Panc1 (cell line): Measurements from ENCODE around the gene CLCN2. TPM values are rescaled to one million over a fixed set of nuclear protein-coding genes. Genes with fewer than 3 reads are reported as not detected.

Experiments
- ATAC-seq: fragments of 200-7000 bp; cut with Tn5 transposase; 2 replicates; pipeline ENCODE4 v1.9.1; 2020; ENCODE audit warnings: mild to moderate bottlenecking, moderate library complexity
- BruUV-seq: library from RNA; stranded (reverse); fragments of 400-500 nt; replicated peaks from 2 replicates; lab custom pipeline; 2021; lab: Mats Ljungman, UMichigan
- CTCF ChIA-PET: fragments of 300-600 bp; sonication (Branson Sonifier 250); formaldehyde crosslinking; loops from one replicate; lab custom pipeline; 2022; ENCODE audit warnings: antibody characterized with exemption; lab: Charles Lee
- POLR2A ChIA-PET: fragments of 300-600 bp; sonication (Branson Sonifier 250); formaldehyde crosslinking; loops from one replicate; lab custom pipeline; 2022; ENCODE audit warnings: antibody characterized with exemption; lab: Charles Lee
- DNase-seq: peaks from one replicate; pipeline ENCODE4 v3.0.0-alpha.2; 2010; ENCODE audit warnings: low read depth, low spot score
- H3K27ac ChIP-seq: 2 replicates; pipeline ENCODE4 v1.5.1; 2011; ENCODE audit warnings: mild to moderate bottlenecking, low read length, inconsistent platforms
- H3K27me3 ChIP-seq: fragments of 200-500 bp; sonication (Bioruptor generic); 2 replicates; pipeline ENCODE4 v1.6.0; 2014; ENCODE audit warnings: low read length, inconsistent platforms; ENCODE audit not compliant: control insufficient read depth, insufficient read depth
- H3K36me3 ChIP-seq: fragments of 200-500 bp; sonication (Bioruptor generic); 2 replicates; pipeline ENCODE4 v1.5.1; 2014; ENCODE audit warnings: inconsistent platforms, mild to moderate bottlenecking, low read length, moderate library complexity; ENCODE audit not compliant: control insufficient read depth, insufficient read depth
- H3K4me1 ChIP-seq: 2 replicates; pipeline ENCODE4 v1.5.1; 2011; ENCODE audit warnings: inconsistent platforms, mild to moderate bottlenecking, low read length, moderate library complexity; ENCODE audit not compliant: control insufficient read depth, insufficient read depth
- H3K4me3 ChIP-seq, 2 experiments: 2 replicates each; pipeline ENCODE4 v1.5.1; 2011 to 2012; ENCODE audit warnings: low read depth in 2 of 2, low read length in 2 of 2, mild to moderate bottlenecking in 2 of 2, inconsistent platforms in 1 of 2, moderate library complexity in 1 of 2
- H3K9me3 ChIP-seq: fragments of 200-500 bp; sonication (Bioruptor generic); 2 replicates; pipeline ENCODE4 v1.5.1; 2014; ENCODE audit warnings: low read depth, mild to moderate bottlenecking, inconsistent platforms, low read length, moderate library complexity; ENCODE audit not compliant: control insufficient read depth, insufficient read depth
- CTCF ChIP-seq: fragments of 450-650 bp; IDR thresholded peaks from 2 replicates; pipeline ENCODE4 v1.5.1; 2017; ENCODE audit warnings: mild to moderate bottlenecking
- POLR2AphosphoS5 ChIP-seq: IDR thresholded peaks from 2 replicates; pipeline ENCODE4 v1.6.1; 2012; ENCODE audit warnings: mild to moderate bottlenecking, low read depth, low read length, moderate library complexity
- REST ChIP-seq, 2 experiments: IDR thresholded peaks; 2 replicates each; pipeline ENCODE4 v1.6.1; 2011 to 2012; ENCODE audit warnings: low read depth in 2 of 2, control low read depth in 1 of 2, low read length in 1 of 2, mild to moderate bottlenecking in 1 of 2, moderate library complexity in 1 of 2; ENCODE audit not compliant: insufficient read depth in 1 of 2
- SIN3A ChIP-seq: IDR thresholded peaks from 2 replicates; pipeline ENCODE4 v1.6.1; 2012; ENCODE audit warnings: low read depth, mild to moderate bottlenecking, low read length, moderate library complexity, borderline replicate concordance; ENCODE audit not compliant: insufficient read depth
- TCF7L2 ChIP-seq: IDR thresholded peaks from 2 replicates; pipeline ENCODE4 v1.6.1; 2011; ENCODE audit warnings: mild to moderate bottlenecking, low read depth, low read length, inconsistent platforms
- in situ Hi-C: cut with HindIII; loops from 2 replicates; pipeline ENCODE4 v1.10.0; 2016; ENCODE audit warnings: low sequenced_read_pairs, low pct_unique_long_range_greater_than_20kb
- intact Hi-C: fragments of 100-400 bp; cut with micrococcal nuclease; formaldehyde crosslinking; loops from one replicate; pipeline ENCODE4 v1.10.0; 2022; ENCODE audit not compliant: unreplicated experiment
- total RNA-seq: library from RNA; stranded (reverse); gene quantifications from one replicate; pipeline ENCODE4 v1.2.1, GENCODE V29; 2021; ENCODE audit not compliant: unreplicated experiment

CLCN2 gene
- total RNA-seq, 1 experiment from 2014 or later = 22.5 TPM

GRCh38 chr3:184386047-184386806 is 24.8 kb upstream of the CLCN2 start:
- DNase-seq = no peak
- in situ Hi-C loops = no loop called here
- intact Hi-C loops = no loop called here
- Histone ChIP-seq H3K4me1 (no peaks in the 10 kb centered on the region), H3K27me3 (no peaks in the 10 kb centered on the region), H3K27ac (no peak overlapping the region), H3K4me3 (no peak overlapping the region), H3K36me3 (no peaks in the 10 kb centered on the region), H3K9me3 (no peaks in the 10 kb centered on the region)
- POLR2A ChIA-PET = interaction anchor here (0.6 kb wide), 2 partner anchors 198 to 1093 kb away, joined by 6 to 10 read pairs; no protein-coding TSS in a partner anchor
- CTCF ChIA-PET = interaction anchor here (0.6 to 1.0 kb wide), 2 partner anchors 15 to 214 kb away, joined by 3 to 4 read pairs; no protein-coding TSS in a partner anchor
- no peak for ATAC-seq
- TF ChIP-seq TCF7L2 (no peak), SIN3A (no peak), REST (IDR thresholded peaks at IDR 0.05; ENCODE audit: insufficient read depth in 1 of 2, low read depth in 2 of 2, low read length in 1 of 2) (no peak), CTCF (no peak), POLR2AphosphoS5 (no peak)
- no TSS peak for BruUV-seq

- no peaks in the 10 kb centered on the region for H3K9me3 ChIP-seq
- no peaks in the 10 kb centered on the region for H3K36me3 ChIP-seq
- ATAC-seq (no peak), DNase-seq (no peak)
- no peak overlapping the region for H3K4me3 ChIP-seq
- intact Hi-C loops = no loop called here
- peaks cover 4% of the 10 kb centered on the region; the same call in 1 of the 2 replicates for H3K27me3 ChIP-seq
- no TSS peak for BruUV-seq
- no peak overlapping the region for H3K27ac ChIP-seq
- ChIA-PET CTCF (interaction anchor here (0.7 to 1.0 kb wide), 2 partner anchors 13 to 152 kb away, joined by 3 to 13 read pairs; no protein-coding TSS in a partner anchor), POLR2A (no interaction called here)
- in situ Hi-C loops = no loop called here
- TF ChIP-seq TCF7L2 (no peak), SIN3A (no peak), POLR2AphosphoS5 (no peak), REST (IDR thresholded peaks at IDR 0.05; ENCODE audit: insufficient read depth in 1 of 2, low read depth in 2 of 2, low read length in 1 of 2) (no peak), CTCF (no peak)
- H3K4me1 ChIP-seq = no peaks in the 10 kb centered on the region
Observed at GRCh38 chr3:184384856-184385422, 23.5 kb upstream of the CLCN2 start.
